ENCODE data around the gene CLSTN1. TPM values are rescaled to one million over a fixed set of nuclear protein-coding genes. Genes with fewer than 3 reads are reported as not detected.
A peak's percentile ranks its signal among the peaks of the same experiment; 100 is the strongest.

CLSTN1 gene
- total and polyA plus RNA-seq, 8 donors, result 73.1 to 120 (median 107) TPM

DNA sequence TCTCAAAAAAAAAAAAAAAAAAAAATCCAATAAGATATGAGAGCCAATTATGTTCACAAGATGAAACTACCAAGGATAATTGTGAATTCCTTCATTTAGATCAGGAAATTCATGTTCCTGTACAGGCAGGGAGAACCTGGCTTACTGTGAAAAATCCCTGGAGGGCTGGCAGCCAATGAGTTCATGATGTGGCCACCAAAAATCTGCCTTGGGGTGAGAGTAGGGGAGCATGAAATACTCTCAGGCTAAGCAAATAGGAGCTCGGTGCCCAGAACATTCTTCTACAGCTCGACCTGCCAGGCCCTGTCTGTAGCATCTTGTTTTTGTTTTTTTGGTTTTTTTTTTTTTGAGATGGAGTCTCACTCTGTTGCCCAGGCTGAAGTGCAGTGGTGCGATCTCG lies 122.1 kb downstream of the CLSTN1 start:
- no peak for ATAC-seq
- Histone ChIP-seq H3K9me3 (no peaks in the 10 kb centered on the region), H3K27me3 (no peaks in the 10 kb centered on the region), H3K27ac (no peak overlapping the region), H3K36me3 (peaks cover 0 to 16% of the 10 kb centered on the region in 2 donors), H3K4me1 (peaks cover 0 to 39% of the 10 kb centered on the region in 2 donors), H3K4me3 (no peak overlapping the region)
- DNase-seq, result no peak
- intact Hi-C loops (cut with DNase I), result loop anchor here in 1 of 2 donors (5.0 kb wide), 1 partner anchor 236 kb away; no protein-coding TSS in a partner anchor
- TF ChIP-seq, protein P1, sequence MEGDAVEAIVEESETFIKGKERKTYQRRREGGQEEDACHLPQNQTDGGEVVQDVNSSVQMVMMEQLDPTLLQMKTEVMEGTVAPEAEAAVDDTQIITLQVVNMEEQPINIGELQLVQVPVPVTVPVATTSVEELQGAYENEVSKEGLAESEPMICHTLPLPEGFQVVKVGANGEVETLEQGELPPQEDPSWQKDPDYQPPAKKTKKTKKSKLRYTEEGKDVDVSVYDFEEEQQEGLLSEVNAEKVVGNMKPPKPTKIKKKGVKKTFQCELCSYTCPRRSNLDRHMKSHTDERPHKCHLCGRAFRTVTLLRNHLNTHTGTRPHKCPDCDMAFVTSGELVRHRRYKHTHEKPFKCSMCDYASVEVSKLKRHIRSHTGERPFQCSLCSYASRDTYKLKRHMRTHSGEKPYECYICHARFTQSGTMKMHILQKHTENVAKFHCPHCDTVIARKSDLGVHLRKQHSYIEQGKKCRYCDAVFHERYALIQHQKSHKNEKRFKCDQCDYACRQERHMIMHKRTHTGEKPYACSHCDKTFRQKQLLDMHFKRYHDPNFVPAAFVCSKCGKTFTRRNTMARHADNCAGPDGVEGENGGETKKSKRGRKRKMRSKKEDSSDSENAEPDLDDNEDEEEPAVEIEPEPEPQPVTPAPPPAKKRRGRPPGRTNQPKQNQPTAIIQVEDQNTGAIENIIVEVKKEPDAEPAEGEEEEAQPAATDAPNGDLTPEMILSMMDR (IDR thresholded peaks at IDR 0.05), result no peak

GRCh38 chr1:9700340-9700739 lies 123.4 kb downstream of the CLSTN1 start:
- H3K36me3 ChIP-seq, result peaks cover 0 to 16% of the 10 kb centered on the region in 2 donors
- H3K4me1 ChIP-seq, result peaks cover 0 to 33% of the 10 kb centered on the region in 2 donors
- no peak overlapping the region for H3K4me3 ChIP-seq
- no peaks in the 10 kb centered on the region for H3K9me3 ChIP-seq
- H3K27ac ChIP-seq, result no peak overlapping the region
- H3K27me3 ChIP-seq, result no peaks in the 10 kb centered on the region
- intact Hi-C loops (cut with DNase I), result loop anchor here in 1 of 2 donors (5.0 kb wide), 1 partner anchor 237 kb away; no protein-coding TSS in a partner anchor
- no peak for ATAC-seq
- DNase-seq, result no peak
- TF ChIP-seq, protein P1 (IDR thresholded peaks at IDR 0.05), result no peak

DNA sequence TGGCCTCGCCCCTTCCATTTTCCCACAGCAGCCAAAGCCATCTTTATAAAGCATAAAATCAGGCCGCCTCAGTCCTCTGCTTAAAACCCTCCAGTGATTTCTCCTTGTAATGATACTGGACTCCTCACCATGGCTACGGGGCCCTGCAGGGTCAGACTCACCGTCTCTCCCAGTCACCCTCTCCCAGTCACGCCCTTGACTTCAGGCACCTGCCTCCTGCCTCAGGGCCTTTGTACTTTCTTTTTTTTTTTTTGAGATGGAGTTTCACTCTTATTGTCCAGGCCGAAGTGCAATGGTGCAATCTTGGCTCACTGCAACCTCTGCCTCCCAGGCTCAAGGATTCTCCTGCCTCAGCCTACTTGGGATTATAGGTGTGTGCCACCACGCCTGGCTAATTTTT lies 124.4 kb downstream of the CLSTN1 start:
- no peak for ATAC-seq
- TF ChIP-seq, protein P1 (IDR thresholded peaks at IDR 0.05), result no peak
- DNase-seq, result no peak
- no peak overlapping the region for H3K4me3 ChIP-seq
- H3K9me3 ChIP-seq, result no peaks in the 10 kb centered on the region
- peaks cover 0 to 16% of the 10 kb centered on the region in 2 donors for H3K36me3 ChIP-seq
- H3K27ac ChIP-seq, result no peak overlapping the region
- H3K27me3 ChIP-seq, result no peaks in the 10 kb centered on the region
- H3K4me1 ChIP-seq, result peaks cover 0 to 28% of the 10 kb centered on the region in 2 donors
- intact Hi-C loops (cut with DNase I), result no loop called here

GRCh38 chr1:9696793-9697192 lies 127.0 kb downstream of the CLSTN1 start:
- peaks cover 0 to 37% of the 10 kb centered on the region in 2 donors for H3K36me3 ChIP-seq
- H3K27me3 ChIP-seq, result no peaks in the 10 kb centered on the region
- peaks cover 0 to 5% of the 10 kb centered on the region in 2 donors for H3K4me1 ChIP-seq
- no peaks in the 10 kb centered on the region for H3K9me3 ChIP-seq
- intact Hi-C loops (cut with DNase I), result no loop called here
- no peak overlapping the region for H3K27ac ChIP-seq
- TF ChIP-seq, protein P1 (IDR thresholded peaks at IDR 0.05), result no peak
- H3K4me3 ChIP-seq, result no peak overlapping the region
- no peak for DNase-seq
- ATAC-seq, result no peak

GRCh38 chr1:9691691-9692090 lies 132.1 kb downstream of the CLSTN1 start:
- intact Hi-C loops (cut with DNase I), result no loop called here
- Histone ChIP-seq H3K4me3 (no peak overlapping the region), H3K27me3 (no peaks in the 10 kb centered on the region), H3K27ac (no peak overlapping the region), H3K36me3 (peaks cover 0 to 23% of the 10 kb centered on the region in 2 donors), H3K4me1 (peaks cover 20 to 50% of the 10 kb centered on the region in 2 donors), H3K9me3 (no peaks in the 10 kb centered on the region)
- TF ChIP-seq, protein P1 (IDR thresholded peaks at IDR 0.05), result no peak
- peak in 1 of 4 donors; percentile 2 for DNase-seq
- no peak for ATAC-seq
